Caco-2 (cell line): ENCODE measurements around the gene PKD1L1. TPM values are rescaled to one million over a fixed set of nuclear protein-coding genes. Genes with fewer than 3 reads are reported as not detected.

ENCODE experiments used
- BruUV-seq: library from RNA; stranded (reverse); fragments of 400-500 nt; replicated peaks from 2 replicates; lab custom pipeline; 2021; lab: Mats Ljungman, UMichigan
- CTCF ChIA-PET: fragments of 300-600 bp; sonication (Branson Sonifier 250); formaldehyde crosslinking; loops from one replicate; lab custom pipeline; 2022; ENCODE audit warnings: antibody characterized with exemption; lab: Charles Lee
- POLR2A ChIA-PET: fragments of 300-600 bp; sonication (Branson Sonifier 250); formaldehyde crosslinking; loops from one replicate; lab custom pipeline; 2022; ENCODE audit warnings: antibody characterized with exemption; lab: Charles Lee
- DNase-seq, 2 experiments: peaks; one replicate each; pipeline versions ENCODE4 v3.0.0 to v3.0.0-alpha.2; 2020 to 2022
- H3K27me3 ChIP-seq: replicated peaks from 2 replicates; pipeline ENCODE4 v1.6.0; 2011; ENCODE audit warnings: low read length; ENCODE audit not compliant: control insufficient read depth, insufficient read depth
- H3K36me3 ChIP-seq: 2 replicates; pipeline ENCODE4 v1.5.1; 2011; ENCODE audit warnings: low read length; ENCODE audit not compliant: control insufficient read depth, insufficient read depth
- H3K4me1 ChIP-seq: fragments of 250-450 bp; sonication (Bioruptor Pico); 2 replicates; pipeline ENCODE4 v1.5.1; 2020; ENCODE audit warnings: mild to moderate bottlenecking
- H3K4me3 ChIP-seq: 2 replicates; pipeline ENCODE4 v1.5.1; 2011; ENCODE audit warnings: low read depth, mild to moderate bottlenecking, control low read depth, low read length
- H3K9me3 ChIP-seq: fragments of 250-450 bp; sonication (Bioruptor Pico); 2 replicates; pipeline ENCODE4 v1.5.1; 2020; ENCODE audit warnings: mild to moderate bottlenecking, moderate library complexity
- H3K27ac Mint-ChIP-seq: one replicate; pipeline ENCODE4 v1.8.0; 2022; ENCODE audit warnings: mixed read lengths; ENCODE audit not compliant: unreplicated experiment
- H3K27me3 Mint-ChIP-seq: one replicate; pipeline ENCODE4 v1.8.0; 2022; ENCODE audit warnings: mixed read lengths; ENCODE audit not compliant: insufficient read depth, unreplicated experiment
- H3K36me3 Mint-ChIP-seq: one replicate; pipeline ENCODE4 v1.8.0; 2022; ENCODE audit warnings: mild to moderate bottlenecking, mixed read lengths; ENCODE audit not compliant: insufficient read depth, unreplicated experiment
- H3K4me1 Mint-ChIP-seq: one replicate; pipeline ENCODE4 v1.8.0; 2022; ENCODE audit warnings: low read depth, mixed read lengths; ENCODE audit not compliant: unreplicated experiment
- H3K4me3 Mint-ChIP-seq: one replicate; pipeline ENCODE4 v1.8.0; 2022; ENCODE audit warnings: mild to moderate bottlenecking, moderate library complexity, mixed read lengths; ENCODE audit not compliant: unreplicated experiment
- H3K9me3 Mint-ChIP-seq: one replicate; pipeline ENCODE4 v1.8.0; 2022; ENCODE audit warnings: mixed read lengths; ENCODE audit not compliant: unreplicated experiment
- intact Hi-C: fragments of 100-400 bp; cut with micrococcal nuclease; formaldehyde crosslinking; loops from one replicate; pipeline ENCODE4 v1.10.0; 2022; ENCODE audit not compliant: unreplicated experiment
- total RNA-seq: library from RNA; stranded (reverse); gene quantifications from 2 replicates; pipeline ENCODE4 v1.2.3, GENCODE V29; 2022
- TF ChIP-seq, protein P1 (sequence below), 2 experiments: fragments of 200-600 bp in 1 of 2; IDR thresholded peaks; 1 replicate in 1 of 2; 2 replicates in 1 of 2; pipeline versions ENCODE4 v1.5.1 to v1.8.0; 2011 to 2022; ENCODE audit warnings: antibody characterized with exemption in 1 of 2, control low read depth in 1 of 2, inconsistent platforms in 1 of 2, low read depth in 1 of 2, low read length in 1 of 2, mild to moderate bottlenecking in 1 of 2, moderate library complexity in 1 of 2; ENCODE audit not compliant: insufficient read depth in 1 of 2, severe bottlenecking in 1 of 2, unreplicated experiment in 1 of 2

Gene PKD1L1
- total RNA-seq, 1 experiment from 2014 or later, result 0.25 TPM

DNA sequence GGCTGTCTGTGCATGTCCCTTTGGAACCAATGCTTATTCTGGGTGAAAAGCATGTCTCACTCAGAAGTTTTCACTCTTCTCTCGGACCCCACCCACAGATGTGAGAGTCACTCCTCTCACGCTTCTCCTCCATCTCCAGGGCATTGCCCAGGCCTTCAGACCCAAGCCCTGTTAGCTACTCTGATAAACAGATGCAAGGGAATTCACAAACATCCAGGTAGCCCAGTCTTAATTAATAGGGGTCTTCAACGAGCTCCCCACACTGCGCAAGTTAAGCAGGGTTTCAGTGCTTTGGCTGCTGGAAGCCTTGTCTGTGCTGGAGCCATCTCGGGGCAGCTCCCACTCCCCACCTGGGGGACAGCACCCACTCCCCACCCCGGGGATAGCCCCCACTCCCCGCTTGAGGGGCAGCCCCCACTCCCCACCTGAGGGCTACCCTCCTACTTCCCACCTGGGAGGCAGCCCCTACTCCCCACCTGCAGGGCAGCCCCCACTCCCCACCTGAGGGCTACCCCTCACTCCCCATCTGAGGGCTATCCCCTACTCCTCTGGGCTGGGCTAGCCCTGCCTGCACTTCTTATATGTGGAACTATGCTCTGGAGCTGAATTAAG, 8.7 kb downstream of the PKD1L1 start:
- Histone ChIP-seq H3K4me1 (no peaks in the 10 kb centered on the region), H3K36me3 (no peaks in the 10 kb centered on the region), H3K27me3 (no peaks in the 10 kb centered on the region), H3K9me3 (no peaks in the 10 kb centered on the region), H3K4me3 (no peak overlapping the region)
- no peak for DNase-seq
- H3K36me3 Mint-ChIP-seq, result no peaks in the 10 kb centered on the region
- TF ChIP-seq, protein P1, sequence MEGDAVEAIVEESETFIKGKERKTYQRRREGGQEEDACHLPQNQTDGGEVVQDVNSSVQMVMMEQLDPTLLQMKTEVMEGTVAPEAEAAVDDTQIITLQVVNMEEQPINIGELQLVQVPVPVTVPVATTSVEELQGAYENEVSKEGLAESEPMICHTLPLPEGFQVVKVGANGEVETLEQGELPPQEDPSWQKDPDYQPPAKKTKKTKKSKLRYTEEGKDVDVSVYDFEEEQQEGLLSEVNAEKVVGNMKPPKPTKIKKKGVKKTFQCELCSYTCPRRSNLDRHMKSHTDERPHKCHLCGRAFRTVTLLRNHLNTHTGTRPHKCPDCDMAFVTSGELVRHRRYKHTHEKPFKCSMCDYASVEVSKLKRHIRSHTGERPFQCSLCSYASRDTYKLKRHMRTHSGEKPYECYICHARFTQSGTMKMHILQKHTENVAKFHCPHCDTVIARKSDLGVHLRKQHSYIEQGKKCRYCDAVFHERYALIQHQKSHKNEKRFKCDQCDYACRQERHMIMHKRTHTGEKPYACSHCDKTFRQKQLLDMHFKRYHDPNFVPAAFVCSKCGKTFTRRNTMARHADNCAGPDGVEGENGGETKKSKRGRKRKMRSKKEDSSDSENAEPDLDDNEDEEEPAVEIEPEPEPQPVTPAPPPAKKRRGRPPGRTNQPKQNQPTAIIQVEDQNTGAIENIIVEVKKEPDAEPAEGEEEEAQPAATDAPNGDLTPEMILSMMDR (IDR thresholded peaks at IDR 0.05; ENCODE audit: insufficient read depth in 1 of 2, low read depth in 1 of 2, low read length in 1 of 2, severe bottlenecking in 1 of 2, unreplicated experiment in 1 of 2), result no peak
- POLR2A ChIA-PET, result no interaction called here
- no peaks in the 10 kb centered on the region for H3K27me3 Mint-ChIP-seq
- peaks cover 7% of the 10 kb centered on the region for H3K4me1 Mint-ChIP-seq
- no peaks in the 10 kb centered on the region for H3K9me3 Mint-ChIP-seq
- BruUV-seq, result no TSS peak
- H3K4me3 Mint-ChIP-seq, result no peak overlapping the region
- CTCF ChIA-PET, result interaction anchor here (0.8 to 1.4 kb wide), 3 partner anchors 24 to 674 kb away, joined by 3 to 10 read pairs (median 4); no protein-coding TSS in a partner anchor
- intact Hi-C loops, result loop anchor here (1.0 to 2.0 kb wide), 2 partner anchors 87 to 673 kb away; no protein-coding TSS in a partner anchor
- no peak overlapping the region for H3K27ac Mint-ChIP-seq

DNA sequence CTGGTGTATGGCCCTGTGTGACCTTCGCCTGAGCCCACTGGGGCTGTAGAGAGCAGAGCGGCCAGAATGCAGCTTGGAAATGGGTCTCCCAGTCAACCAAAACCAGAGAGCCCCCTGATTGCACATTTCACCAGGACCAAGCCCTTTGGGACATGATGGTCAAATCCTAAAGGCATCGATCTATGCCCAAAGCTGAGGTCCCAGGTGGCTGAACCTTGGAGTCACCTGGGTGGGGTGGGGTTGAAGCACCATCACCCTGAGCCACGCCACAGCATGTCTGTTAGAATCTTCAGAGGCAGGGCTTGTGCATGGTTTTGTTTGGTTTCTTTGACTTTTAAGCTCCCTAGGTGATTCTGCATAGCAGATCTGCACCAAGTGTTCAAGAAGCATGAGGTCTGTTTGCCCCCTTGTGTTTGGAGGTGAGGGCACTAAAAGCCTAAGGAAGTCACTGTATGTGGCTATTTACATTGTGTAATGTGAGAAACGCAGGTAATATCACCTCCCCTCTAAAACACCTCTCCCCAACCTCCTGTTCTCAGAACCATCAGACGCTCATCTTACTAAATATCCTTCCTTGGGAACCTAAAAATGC, 9.6 kb downstream of the PKD1L1 start:
- intact Hi-C loops, result loop anchor here (1.0 to 2.0 kb wide), 2 partner anchors 86 to 672 kb away; no protein-coding TSS in a partner anchor
- Mint-ChIP-seq H3K27ac (no peak overlapping the region), H3K36me3 (no peaks in the 10 kb centered on the region), H3K27me3 (no peaks in the 10 kb centered on the region), H3K4me1 (peaks cover 7% of the 10 kb centered on the region), H3K9me3 (no peaks in the 10 kb centered on the region), H3K4me3 (no peak overlapping the region)
- POLR2A ChIA-PET, result no interaction called here
- H3K9me3 ChIP-seq, result no peaks in the 10 kb centered on the region
- no peaks in the 10 kb centered on the region for H3K4me1 ChIP-seq
- H3K4me3 ChIP-seq, result no peak overlapping the region
- H3K27me3 ChIP-seq, result no peaks in the 10 kb centered on the region
- H3K36me3 ChIP-seq, result no peaks in the 10 kb centered on the region
- no peak for DNase-seq
- CTCF ChIA-PET, result interaction anchor here (0.6 to 1.4 kb wide), 4 partner anchors 24 to 673 kb away, joined by 3 to 10 read pairs (median 3); no protein-coding TSS in a partner anchor
- no TSS peak for BruUV-seq
- TF ChIP-seq, protein P1 (IDR thresholded peaks at IDR 0.05; ENCODE audit: insufficient read depth in 1 of 2, low read depth in 1 of 2, low read length in 1 of 2, severe bottlenecking in 1 of 2, unreplicated experiment in 1 of 2), result peak in 1 of 2 experiments; percentile 14

DNA sequence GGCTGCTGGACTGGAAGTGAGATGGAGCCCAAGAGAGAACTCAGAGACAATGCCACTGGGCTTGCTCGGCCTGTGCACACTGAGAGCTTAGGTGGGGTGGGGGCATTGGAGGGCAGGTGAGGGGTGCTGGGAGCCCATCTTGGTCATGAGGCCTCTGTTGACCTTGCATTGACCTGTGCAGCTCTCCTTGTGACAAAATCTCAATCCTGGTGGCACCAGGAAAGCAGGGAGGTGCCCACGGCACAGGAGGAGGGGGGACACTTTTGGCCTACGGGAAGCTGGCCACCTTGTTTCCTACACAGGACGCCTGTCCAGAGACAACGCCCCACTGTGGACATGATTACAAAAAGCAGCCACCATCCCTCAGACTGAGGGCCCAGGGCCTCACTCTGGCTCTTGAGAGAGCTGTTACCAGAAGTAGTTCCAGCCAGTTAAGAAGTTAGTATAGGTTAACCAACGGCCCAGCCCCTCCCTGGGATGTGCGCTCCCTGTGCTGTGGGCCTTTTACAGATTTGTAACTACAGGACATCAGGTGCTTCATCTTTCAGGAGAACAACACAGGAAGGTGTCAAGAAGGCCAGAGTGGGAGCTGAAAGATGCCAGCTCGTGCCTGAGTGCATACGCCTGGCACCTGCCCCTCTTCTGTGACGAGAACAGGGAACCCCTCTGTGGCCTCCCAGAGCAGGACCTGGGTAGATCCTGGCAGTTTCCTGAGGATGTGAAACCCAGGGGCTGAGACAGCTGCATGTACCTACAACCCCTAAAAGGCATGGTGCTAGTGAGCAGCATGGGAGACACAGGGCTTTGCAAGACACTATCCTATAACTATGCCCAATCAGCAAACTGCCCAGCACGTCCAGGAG, 10.3 kb downstream of the PKD1L1 start:
- no TSS peak for BruUV-seq
- Histone ChIP-seq H3K9me3 (no peaks in the 10 kb centered on the region), H3K36me3 (no peaks in the 10 kb centered on the region), H3K4me3 (no peak overlapping the region), H3K27me3 (no peaks in the 10 kb centered on the region), H3K4me1 (no peaks in the 10 kb centered on the region)
- intact Hi-C loops, result loop anchor here (2.0 kb wide), 1 partner anchor 85 kb away; no protein-coding TSS in a partner anchor
- POLR2A ChIA-PET, result no interaction called here
- Mint-ChIP-seq H3K4me1 (peaks cover 7% of the 10 kb centered on the region), H3K27ac (no peak overlapping the region), H3K36me3 (no peaks in the 10 kb centered on the region), H3K27me3 (no peaks in the 10 kb centered on the region), H3K9me3 (no peaks in the 10 kb centered on the region), H3K4me3 (no peak overlapping the region)
- CTCF ChIA-PET, result interaction anchor here (0.6 to 1.4 kb wide), 2 partner anchors 86 to 672 kb away, joined by 3 to 10 read pairs; no protein-coding TSS in a partner anchor
- TF ChIP-seq, protein P1 (IDR thresholded peaks at IDR 0.05; ENCODE audit: insufficient read depth in 1 of 2, low read depth in 1 of 2, low read length in 1 of 2, severe bottlenecking in 1 of 2, unreplicated experiment in 1 of 2), result no peak
- no peak for DNase-seq
